ENCODE measurements around the gene DEFB114. TPM values are rescaled to one million over a fixed set of nuclear protein-coding genes. Genes with fewer than 3 reads are reported as not detected.

The DEFB114 gene, protein sequence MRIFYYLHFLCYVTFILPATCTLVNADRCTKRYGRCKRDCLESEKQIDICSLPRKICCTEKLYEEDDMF
- total RNA-seq (2022; extraction: Qiagen RNA extraction; ENCODE audit: low read depth) = not detected in 5 replicates

DNA sequence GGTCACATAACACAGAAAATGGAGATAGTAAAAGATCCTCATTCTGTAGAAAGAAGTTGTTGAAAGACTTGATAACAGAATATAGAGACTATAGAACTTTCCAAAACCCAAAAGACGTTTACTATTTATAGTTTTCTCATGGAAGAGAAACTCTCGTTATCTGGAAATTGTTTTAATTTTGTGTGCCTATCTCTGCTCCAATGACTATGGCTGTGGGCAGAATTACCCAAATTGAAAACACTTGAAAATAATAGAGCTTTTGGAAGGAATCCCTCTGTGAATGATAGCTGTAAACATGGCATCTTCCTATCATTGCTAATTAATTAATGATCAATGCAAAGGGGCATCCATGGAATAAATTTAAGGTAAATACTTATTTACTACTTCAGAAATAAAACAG is at the start of gene DEFB114:
TSS of gene DEFB114 (minus strand) at position 101 of the 400 bp plus-strand sequence. CDS start at position 42, 59 bp downstream.

DNA sequence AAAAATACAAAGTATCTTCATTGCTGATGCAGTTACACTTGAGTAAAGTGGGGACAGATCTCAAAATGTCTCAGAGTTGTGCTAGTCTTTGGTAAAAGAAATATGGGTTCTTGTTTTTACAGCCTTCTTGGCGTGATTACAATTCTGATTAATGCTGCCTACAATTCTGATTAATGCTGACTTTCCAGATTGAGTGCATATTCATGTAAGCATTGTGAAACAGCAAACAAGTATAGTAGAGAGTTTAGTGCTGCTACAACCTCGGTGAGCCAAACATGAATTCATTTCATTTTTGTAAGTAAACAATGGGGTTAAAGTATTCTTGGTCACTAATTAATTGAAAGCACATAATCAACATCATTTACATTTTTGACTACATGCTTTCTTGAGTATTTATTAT is 5.6 kb upstream of the DEFB114 start, which contains the start of gene DEFB113:
TSS of gene DEFB113 (minus strand) at position 21 of the 400 bp plus-strand sequence. CDS start at position 21, 0 bp downstream.

Other genes with a start within 250 kb of the DEFB114 start
- not detected in 5 replicates for gene CRISP3, start 219.8 kb downstream of the DEFB114 start, total RNA-seq (2022; extraction: Qiagen RNA extraction; ENCODE audit: low read depth)
- gene PGK2, start 176.9 kb downstream of the DEFB114 start, total RNA-seq (2022; extraction: Qiagen RNA extraction; ENCODE audit: low read depth) = not detected in 5 replicates
- gene CRISP1, start 97.6 kb downstream of the DEFB114 start, total RNA-seq (2022; extraction: Qiagen RNA extraction; ENCODE audit: low read depth) = not detected in 5 replicates
- gene DEFB113, start 5.5 kb upstream of the DEFB114 start, total RNA-seq (2022; extraction: Qiagen RNA extraction; ENCODE audit: low read depth) = not detected in 5 replicates
- not detected in 5 replicates for gene DEFB110, start 57.8 kb upstream of the DEFB114 start, total RNA-seq (2022; extraction: Qiagen RNA extraction; ENCODE audit: low read depth)
- not detected in 5 replicates for gene DEFB112, start 85.8 kb upstream of the DEFB114 start, total RNA-seq (2022; extraction: Qiagen RNA extraction; ENCODE audit: low read depth)